BJ (cell line): ENCODE measurements around the gene ATP8A2. TPM values are rescaled to one million over a fixed set of nuclear protein-coding genes. Genes with fewer than 3 reads are reported as not detected.
"Not testable (repeated sequence)": the region's sequence is repeated elsewhere in the genome, so short reads cannot be mapped to it uniquely, and the experiment has no call there.

Experiments used
- CTCF ChIA-PET: fragments of 350-600 bp; formaldehyde crosslinking; extraction: SDS; loops from one replicate; lab custom pipeline; 2021; ENCODE audit warnings: antibody characterized with exemption, inconsistent platforms; lab: Yijun Ruan, JAX
- POLR2A ChIA-PET: fragments of 300-600 bp; sonication (Branson Sonifier 250); formaldehyde crosslinking; extraction: SDS; loops from one replicate; lab custom pipeline; 2021; ENCODE audit warnings: antibody characterized with exemption; lab: Charles Lee
- DNase-seq: peaks from one replicate; pipeline ENCODE4 v3.0.0-alpha.2; 2011; ENCODE audit warnings: low read depth
- H3K27me3 ChIP-seq: 2 replicates; pipeline ENCODE4 v1.6.0; 2011; ENCODE audit warnings: low read length; ENCODE audit not compliant: control insufficient read depth, insufficient read depth
- H3K36me3 ChIP-seq: 2 replicates; pipeline ENCODE4 v1.5.1; 2011; ENCODE audit warnings: low read length; ENCODE audit not compliant: control insufficient read depth, insufficient read depth
- H3K4me3 ChIP-seq: 2 replicates; pipeline ENCODE4 v1.5.1; 2011; ENCODE audit warnings: low read depth, mild to moderate bottlenecking, control low read depth, low read length
- polyA plus RNA-seq: library from polyadenylated mRNA; depleted of rRNA; stranded (reverse); fragments of >200 nt; gene quantifications from 2 replicates; pipeline ENCODE4 v1.2.3, GENCODE V29; 2011
- TF ChIP-seq, protein P1 (sequence below): IDR thresholded peaks from 2 replicates; pipeline ENCODE4 v1.5.1; 2011; ENCODE audit warnings: low read depth, mild to moderate bottlenecking, control low read depth, inconsistent platforms, low read length, moderate library complexity; ENCODE audit not compliant: insufficient read depth

ATP8A2 gene
- polyA plus RNA-seq, 1 experiment, result 0.02 TPM

DNA sequence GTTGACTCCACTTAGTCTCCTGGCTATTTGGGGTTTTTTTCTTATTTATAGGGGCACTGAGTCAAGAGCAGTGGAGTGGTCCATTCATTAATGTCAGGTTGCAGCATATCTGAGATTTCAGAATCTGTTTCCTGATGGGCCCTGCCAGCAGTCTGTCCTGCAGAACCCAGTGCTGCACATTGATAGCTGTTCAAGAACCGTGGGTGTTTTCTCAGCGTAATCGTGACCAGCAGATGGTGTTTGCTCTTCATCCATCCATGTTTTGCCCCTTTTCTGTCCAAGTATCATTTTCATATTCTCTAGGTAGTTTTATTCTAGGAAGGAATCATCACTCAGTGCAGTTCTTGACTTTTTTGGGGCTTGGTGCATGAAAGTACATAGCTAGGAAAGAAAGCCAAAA is 166.5 kb downstream of the ATP8A2 start:
- ChIA-PET POLR2A (no interaction called here), CTCF (no interaction called here)
- Histone ChIP-seq H3K27me3 (no peaks in the 10 kb centered on the region), H3K4me3 (no peak overlapping the region), H3K36me3 (no peaks in the 10 kb centered on the region)
- no peak for DNase-seq
- TF ChIP-seq, protein P1, sequence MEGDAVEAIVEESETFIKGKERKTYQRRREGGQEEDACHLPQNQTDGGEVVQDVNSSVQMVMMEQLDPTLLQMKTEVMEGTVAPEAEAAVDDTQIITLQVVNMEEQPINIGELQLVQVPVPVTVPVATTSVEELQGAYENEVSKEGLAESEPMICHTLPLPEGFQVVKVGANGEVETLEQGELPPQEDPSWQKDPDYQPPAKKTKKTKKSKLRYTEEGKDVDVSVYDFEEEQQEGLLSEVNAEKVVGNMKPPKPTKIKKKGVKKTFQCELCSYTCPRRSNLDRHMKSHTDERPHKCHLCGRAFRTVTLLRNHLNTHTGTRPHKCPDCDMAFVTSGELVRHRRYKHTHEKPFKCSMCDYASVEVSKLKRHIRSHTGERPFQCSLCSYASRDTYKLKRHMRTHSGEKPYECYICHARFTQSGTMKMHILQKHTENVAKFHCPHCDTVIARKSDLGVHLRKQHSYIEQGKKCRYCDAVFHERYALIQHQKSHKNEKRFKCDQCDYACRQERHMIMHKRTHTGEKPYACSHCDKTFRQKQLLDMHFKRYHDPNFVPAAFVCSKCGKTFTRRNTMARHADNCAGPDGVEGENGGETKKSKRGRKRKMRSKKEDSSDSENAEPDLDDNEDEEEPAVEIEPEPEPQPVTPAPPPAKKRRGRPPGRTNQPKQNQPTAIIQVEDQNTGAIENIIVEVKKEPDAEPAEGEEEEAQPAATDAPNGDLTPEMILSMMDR, result no peak

DNA sequence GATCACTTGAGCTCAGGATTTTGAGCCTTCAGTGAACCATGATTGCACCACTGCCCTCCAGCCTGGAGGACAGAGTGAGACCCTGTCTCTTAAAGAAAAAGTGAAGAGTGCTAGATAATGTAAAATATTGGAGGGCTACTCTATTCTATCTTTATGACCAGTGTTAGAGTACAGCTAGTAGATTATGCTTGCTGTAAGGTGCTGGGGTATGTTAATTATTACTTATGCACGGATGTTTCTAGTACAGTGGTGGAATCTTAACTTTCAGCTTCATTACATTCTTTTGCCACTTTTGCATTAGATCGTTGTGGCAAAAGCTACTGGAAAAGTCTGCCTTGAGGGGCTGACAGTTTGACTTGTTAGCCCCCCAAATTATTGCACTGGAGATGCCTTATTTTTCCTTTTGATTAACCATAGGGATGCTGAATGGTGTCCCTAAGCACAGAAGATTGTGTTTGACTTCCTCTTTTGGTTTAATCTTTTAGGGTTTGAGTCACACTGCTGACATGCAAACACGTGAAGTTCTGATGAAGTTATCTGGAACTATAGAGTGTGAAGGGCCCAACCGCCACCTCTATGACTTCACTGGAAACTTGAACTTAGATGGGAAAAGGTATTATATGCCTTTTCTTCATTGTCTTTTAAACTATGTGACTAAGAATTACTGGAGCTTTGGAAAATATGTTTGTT is 169.8 kb downstream of the ATP8A2 start:
- ChIA-PET POLR2A (no interaction called here), CTCF (no interaction called here)
- H3K36me3 ChIP-seq, result no peaks in the 10 kb centered on the region
- TF ChIP-seq, protein P1, result no peak
- no peak overlapping the region for H3K4me3 ChIP-seq
- H3K27me3 ChIP-seq, result no peaks in the 10 kb centered on the region
- DNase-seq, result no peak

DNA sequence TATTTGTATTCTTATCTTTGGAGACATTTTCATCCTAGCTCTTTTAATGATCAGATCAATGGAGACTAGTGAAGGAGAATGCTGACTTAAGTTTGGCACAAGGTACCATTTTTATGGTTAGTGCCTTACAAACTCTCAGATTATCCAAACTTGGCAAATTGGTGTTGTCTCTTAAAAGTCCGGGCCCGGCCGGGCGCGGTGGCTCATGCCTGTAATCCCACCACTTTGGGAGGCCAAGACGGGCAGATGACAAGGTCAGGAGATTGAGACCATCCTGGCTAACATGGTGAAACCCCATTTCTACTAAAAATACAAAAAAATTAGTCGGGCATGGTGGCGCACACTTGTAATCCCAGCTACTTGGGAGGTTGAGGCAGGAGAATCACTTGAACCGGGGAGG is 177.2 kb downstream of the ATP8A2 start:
- H3K4me3 ChIP-seq, H3K27me3 ChIP-seq, CTCF ChIA-PET, POLR2A ChIA-PET, H3K36me3 ChIP-seq, DNase-seq: not testable (repeated sequence)

DNA sequence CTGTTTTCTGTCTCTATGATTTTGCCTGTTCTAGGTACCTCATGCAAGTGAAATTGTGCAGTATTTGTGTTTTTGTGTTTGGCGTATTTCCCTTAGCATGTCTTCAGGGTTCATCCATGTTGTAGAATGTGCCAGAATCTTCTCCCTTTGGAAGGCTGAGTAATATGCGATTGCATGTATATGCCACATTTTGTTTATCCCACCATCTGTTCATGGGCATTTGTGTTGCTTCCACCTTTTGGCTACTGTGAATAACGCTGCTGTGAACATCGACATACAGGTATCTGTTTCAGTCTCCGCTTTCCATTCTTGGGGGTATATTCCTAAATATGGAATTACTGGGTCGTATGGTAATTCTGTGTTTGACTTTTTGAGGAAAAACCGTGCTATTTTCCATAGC is 190.0 kb downstream of the ATP8A2 start:
- H3K27me3 ChIP-seq, result no peaks in the 10 kb centered on the region; the same call in 1 of the 2 replicates
- POLR2A ChIA-PET, result no interaction called here
- TF ChIP-seq, protein P1, result no peak
- no peaks in the 10 kb centered on the region for H3K36me3 ChIP-seq
- no peak overlapping the region for H3K4me3 ChIP-seq
- CTCF ChIA-PET, result no interaction called here
- no peak for DNase-seq

DNA sequence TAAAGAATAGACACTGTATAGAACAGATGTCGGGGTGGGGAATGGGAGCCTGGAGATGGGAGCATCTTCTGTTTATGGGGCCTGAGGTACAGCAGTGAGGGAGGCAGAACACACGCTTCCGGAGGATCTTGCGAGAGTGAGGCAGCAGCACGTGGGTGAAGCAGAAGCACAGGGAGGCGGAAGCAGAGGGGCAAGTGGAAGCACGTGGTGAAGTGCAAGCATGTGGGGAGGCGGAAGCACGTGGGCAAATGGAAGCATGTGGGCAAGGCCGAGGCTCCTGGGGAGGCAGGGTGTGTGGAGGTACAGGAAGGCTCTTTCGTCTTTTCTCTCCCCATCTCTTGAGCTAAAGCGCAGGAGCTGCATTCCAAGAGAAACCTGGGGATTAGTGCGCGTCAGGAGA is 198.4 kb downstream of the ATP8A2 start:
- TF ChIP-seq, protein P1, result no peak
- no peaks in the 10 kb centered on the region; the same call in 1 of the 2 replicates for H3K27me3 ChIP-seq
- no peaks in the 10 kb centered on the region for H3K36me3 ChIP-seq
- H3K4me3 ChIP-seq, result no peak overlapping the region
- ChIA-PET CTCF (no interaction called here), POLR2A (no interaction called here)
- no peak for DNase-seq

DNA sequence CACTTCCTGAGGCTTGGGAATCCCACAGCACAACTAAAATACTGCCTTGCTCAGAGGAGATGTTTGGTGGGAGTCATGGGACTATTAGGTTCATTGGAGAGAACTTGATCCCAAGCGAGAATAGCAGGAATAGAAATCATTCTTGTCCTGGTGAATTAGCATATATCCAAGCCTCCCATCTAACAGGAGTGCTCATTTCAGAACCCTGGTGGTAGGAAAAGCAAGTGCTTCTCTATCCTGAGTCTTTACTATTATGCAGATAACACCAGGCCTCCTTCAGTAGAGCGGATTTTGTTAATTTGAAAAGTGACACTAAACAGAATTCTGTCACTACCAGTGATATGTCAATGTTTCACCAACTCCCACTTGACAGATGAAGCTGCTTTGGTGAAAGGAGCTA is 199.5 kb downstream of the ATP8A2 start:
- ChIA-PET CTCF (interaction anchor here (1.4 kb wide), 1 partner anchor 12 kb away, joined by 4 read pairs; no protein-coding TSS in a partner anchor), POLR2A (no interaction called here)
- Histone ChIP-seq H3K36me3 (no peaks in the 10 kb centered on the region), H3K27me3 (no peaks in the 10 kb centered on the region), H3K4me3 (no peak overlapping the region)
- DNase-seq, result no peak
- TF ChIP-seq, protein P1, result no peak

DNA sequence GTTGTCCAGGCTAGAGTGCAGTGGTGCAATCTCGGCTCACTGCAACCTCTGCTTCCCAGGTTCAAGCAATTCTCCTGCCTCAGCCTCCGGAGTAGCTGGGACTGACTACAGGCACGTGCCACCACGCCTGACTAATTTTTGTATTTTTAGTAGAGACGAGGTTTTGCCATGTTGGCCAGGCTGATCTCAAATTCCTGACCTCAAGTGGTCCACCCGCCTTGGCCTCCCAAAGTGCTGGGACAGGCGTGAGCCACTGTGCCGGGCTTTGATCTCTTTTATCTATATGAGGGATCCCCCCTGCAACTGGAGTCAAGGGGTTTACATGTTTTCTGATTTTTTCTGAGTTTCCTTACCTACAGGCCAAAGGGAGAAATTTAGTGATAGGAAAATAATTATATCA is 200.4 kb downstream of the ATP8A2 start:
- H3K36me3 ChIP-seq, H3K4me3 ChIP-seq, DNase-seq, POLR2A ChIA-PET, H3K27me3 ChIP-seq: not testable (repeated sequence)
- CTCF ChIA-PET, result interaction anchor here (1.4 kb wide), 1 partner anchor 11 kb away, joined by 4 read pairs; no protein-coding TSS in a partner anchor
